ENCODE data around the gene CNFN. TPM values are rescaled to one million over a fixed set of nuclear protein-coding genes. Genes with fewer than 3 reads are reported as not detected.

The CNFN gene
- total and polyA plus RNA-seq, 8 donors: 2.0 to 395 (median 5.1) TPM; not detected in 4

- no peak for DNase-seq
Measured at GRCh38 chr19:42419309-42419708, 29.2 kb upstream of the CNFN start.

GRCh38 chr19:42412661-42413076 lies 22.6 kb upstream of the CNFN start:
- 54 to 63% (median 59%) methylated on average over 1 to 4 of the region's 4 CpGs for WGBS, 5 donors
- no peak for DNase-seq
- no peak overlapping the region for H3K4me3 ChIP-seq
- peaks cover 0 to 17% (median 7%) of the 10 kb centered on the region in 4 donors for H3K36me3 ChIP-seq
- H3K9me3 ChIP-seq: no peaks in the 10 kb centered on the region
- H3K27me3 ChIP-seq: no peaks in the 10 kb centered on the region
- peaks cover 0 to 14% (median 7%) of the 10 kb centered on the region in 4 donors for H3K4me1 ChIP-seq
- no peak overlapping the region for H3K27ac ChIP-seq
- intact Hi-C loops (cut with DNase I; ENCODE audit: low total_unique reads): no loop called here
- TF ChIP-seq CTCF (IDR thresholded peaks at IDR 0.05) (no peak), EP300 (IDR thresholded peaks at IDR 0.05) (no peak), POLR2A (IDR thresholded peaks at IDR 0.05) (no peak), POLR2AphosphoS5 (IDR thresholded peaks at IDR 0.05) (no peak)

More at GRCh38 chr19:42419309-42419708, 29.2 kb upstream of the CNFN start:
- Histone ChIP-seq H3K27me3 (peaks cover 0 to 18% (median 0%) of the 10 kb centered on the region in 3 donors), H3K4me3 (no peak overlapping the region), H3K27ac (no peak overlapping the region), H3K9me3 (no peaks in the 10 kb centered on the region), H3K36me3 (peaks cover 0 to 9% (median 0%) of the 10 kb centered on the region in 4 donors), H3K4me1 (peaks cover 13 to 48% (median 30%) of the 10 kb centered on the region in 4 donors)
- intact Hi-C loops (cut with DNase I; ENCODE audit: low total_unique reads): no loop called here
- no peak for TF ChIP-seq CTCF (IDR thresholded peaks at IDR 0.05)
- TF ChIP-seq EP300 (IDR thresholded peaks at IDR 0.05): no peak
- no peak for TF ChIP-seq POLR2AphosphoS5 (IDR thresholded peaks at IDR 0.05)
- TF ChIP-seq POLR2A (IDR thresholded peaks at IDR 0.05): no peak
- 48 to 61% (median 54%) methylated on average over 6 of the region's 6 CpGs for WGBS, 5 donors

- DNase-seq: no peak
- TF ChIP-seq POLR2A (IDR thresholded peaks at IDR 0.05): no peak
- no peak for TF ChIP-seq EP300 (IDR thresholded peaks at IDR 0.05)
- TF ChIP-seq POLR2AphosphoS5 (IDR thresholded peaks at IDR 0.05): no peak
- no peak for TF ChIP-seq CTCF (IDR thresholded peaks at IDR 0.05)
- H3K27ac ChIP-seq: no peak overlapping the region
- WGBS, 5 donors: 34 to 93% (median 54%) methylated on average over 3 to 7 of the region's 7 CpGs
- H3K9me3 ChIP-seq: no peaks in the 10 kb centered on the region
- peaks cover 0 to 14% (median 7%) of the 10 kb centered on the region in 4 donors for H3K4me1 ChIP-seq
- H3K4me3 ChIP-seq: no peak overlapping the region
- H3K36me3 ChIP-seq: peaks cover 0 to 22% (median 10%) of the 10 kb centered on the region in 4 donors
- intact Hi-C loops (cut with DNase I; ENCODE audit: low total_unique reads): no loop called here
- H3K27me3 ChIP-seq: no peaks in the 10 kb centered on the region
Measured at GRCh38 chr19:42412227-42412626, 22.1 kb upstream of the CNFN start.

GRCh38 chr19:42411581-42412178 lies 21.6 kb upstream of the CNFN start:
- no peak for TF ChIP-seq CTCF (IDR thresholded peaks at IDR 0.05)
- TF ChIP-seq POLR2AphosphoS5 (IDR thresholded peaks at IDR 0.05): no peak
- no peak for TF ChIP-seq POLR2A (IDR thresholded peaks at IDR 0.05)
- TF ChIP-seq EP300 (IDR thresholded peaks at IDR 0.05): no peak
- H3K4me1 ChIP-seq: peaks cover 0 to 14% (median 7%) of the 10 kb centered on the region in 4 donors
- no peak overlapping the region for H3K27ac ChIP-seq
- WGBS, 5 donors: 91 to 95% (median 93%) methylated on average over 8 of the region's 8 CpGs
- H3K36me3 ChIP-seq: peaks cover 0 to 27% (median 13%) of the 10 kb centered on the region in 4 donors
- H3K9me3 ChIP-seq: no peaks in the 10 kb centered on the region
- H3K27me3 ChIP-seq: no peaks in the 10 kb centered on the region
- intact Hi-C loops (cut with DNase I; ENCODE audit: low total_unique reads): no loop called here
- no peak overlapping the region for H3K4me3 ChIP-seq
- DNase-seq: no peak

All from stomach (tissue), 9 donors.